Mesodermal cell (in vitro differentiated cells): ENCODE measurements around the gene PIWIL4.
"Not testable (repeated sequence)": the region's sequence is repeated elsewhere in the genome, so short reads cannot be mapped to it uniquely, and the experiment has no call there.

Experiments
- H3K27ac ChIP-seq: 2 replicates; pipeline ENCODE4 v1.7.0; 2013; ENCODE audit warnings: mild to moderate bottlenecking, low read depth, low read length, moderate library complexity; ENCODE audit not compliant: severe bottlenecking
- H3K36me3 ChIP-seq: 2 replicates; pipeline ENCODE4 v1.7.1; 2013; ENCODE audit warnings: mild to moderate bottlenecking, low read length, moderate library complexity; ENCODE audit not compliant: control insufficient read depth, insufficient read depth
- H3K4me1 ChIP-seq: one replicate; pipeline ENCODE4 v1.7.1; 2013; ENCODE audit warnings: mild to moderate bottlenecking, low read length; ENCODE audit not compliant: insufficient read depth, control insufficient read depth, poor library complexity, severe bottlenecking
- H3K4me3 ChIP-seq: 2 replicates; pipeline ENCODE4 v1.7.0; 2013; ENCODE audit warnings: low read length, control low read depth, mild to moderate bottlenecking; ENCODE audit not compliant: insufficient read depth, poor library complexity, severe bottlenecking; ENCODE audit errors: extremely low read depth
- H3K9me3 ChIP-seq: 2 replicates; pipeline ENCODE4 v1.7.1; 2013; ENCODE audit warnings: mild to moderate bottlenecking, low read length, moderate library complexity; ENCODE audit not compliant: control insufficient read depth
- WGBS, 2 experiments: methylation state at CpG; one replicate each; pipeline ENCODE4 v1.1.5; 2013; ENCODE audit warnings: missing lambda C conversion rate in 2 of 2; ENCODE audit not compliant: insufficient coverage in 2 of 2; 5-methylcytosine and 5-hydroxymethylcytosine counted together

PIWIL4 gene

GRCh38 chr11:94602430-94603372 is 35.5 kb downstream of the PIWIL4 start:
- no peak overlapping the region for H3K27ac ChIP-seq
- H3K36me3 ChIP-seq, result no peaks in the 10 kb centered on the region
- no peaks in the 10 kb centered on the region for H3K9me3 ChIP-seq
- no peak overlapping the region for H3K4me3 ChIP-seq
- peaks cover 10% of the 10 kb centered on the region for H3K4me1 ChIP-seq
- 40 to 94% methylated on average over 2 to 3 of the region's 8 CpGs for WGBS, 2 experiments

GRCh38 chr11:94603587-94603986 is 36.4 kb downstream of the PIWIL4 start:
- H3K27ac ChIP-seq, result no peak overlapping the region
- peaks cover 10% of the 10 kb centered on the region for H3K4me1 ChIP-seq
- H3K36me3 ChIP-seq, result no peaks in the 10 kb centered on the region
- H3K9me3 ChIP-seq, result no peaks in the 10 kb centered on the region
- WGBS, 2 experiments, result no CpG with 5 or more reads among the region's 1 CpG
- H3K4me3 ChIP-seq, result no peak overlapping the region

GRCh38 chr11:94604482-94604881 is 37.3 kb downstream of the PIWIL4 start:
- H3K27ac ChIP-seq, result no peak overlapping the region
- H3K4me1 ChIP-seq, result peaks cover 10% of the 10 kb centered on the region
- WGBS, 2 experiments, result 73 to 82% methylated on average over 2 to 3 of the region's 3 CpGs
- H3K9me3 ChIP-seq, result no peaks in the 10 kb centered on the region
- no peak overlapping the region for H3K4me3 ChIP-seq
- H3K36me3 ChIP-seq, result no peaks in the 10 kb centered on the region

GRCh38 chr11:94613120-94613519 is 46.0 kb downstream of the PIWIL4 start:
- no peaks in the 10 kb centered on the region for H3K36me3 ChIP-seq
- H3K4me1 ChIP-seq, result no peaks in the 10 kb centered on the region
- 83 to 92% methylated on average over 1 of the region's 1 CpG for WGBS, 2 experiments
- H3K27ac ChIP-seq, result no peak overlapping the region
- H3K4me3 ChIP-seq, result no peak overlapping the region
- peaks cover 5% of the 10 kb centered on the region for H3K9me3 ChIP-seq

- H3K4me3 ChIP-seq, result no peak overlapping the region
- 60 to 70% methylated on average over 1 to 3 of the region's 6 CpGs for WGBS, 2 experiments
These were observed 56.1 kb downstream of the PIWIL4 start for GRCh38 chr11:94623120-94623735.

GRCh38 chr11:94625422-94625821 is 58.3 kb downstream of the PIWIL4 start:
- H3K9me3 ChIP-seq, result peaks cover 18% of the 10 kb centered on the region
- WGBS, 2 experiments, result 85 to 92% methylated on average over 2 of the region's 3 CpGs
- H3K4me1 ChIP-seq, H3K36me3 ChIP-seq, H3K27ac ChIP-seq, H3K4me3 ChIP-seq: not testable (repeated sequence)

More at GRCh38 chr11:94623120-94623735, 56.1 kb downstream of the PIWIL4 start:
- H3K36me3 ChIP-seq, result no peaks in the 10 kb centered on the region
- no peaks in the 10 kb centered on the region for H3K4me1 ChIP-seq
- peaks cover 14% of the 10 kb centered on the region for H3K9me3 ChIP-seq
- H3K27ac ChIP-seq, result no peak overlapping the region

- not testable (repeated sequence) for H3K36me3 ChIP-seq, H3K4me3 ChIP-seq, H3K4me1 ChIP-seq, H3K27ac ChIP-seq
- 87 to 100% methylated on average over 1 to 2 of the region's 3 CpGs for WGBS, 2 experiments
- H3K9me3 ChIP-seq, result peaks cover 18% of the 10 kb centered on the region
These were observed 59.9 kb downstream of the PIWIL4 start for GRCh38 chr11:94627003-94627560.

GRCh38 chr11:94629741-94630140 is 62.6 kb downstream of the PIWIL4 start:
- WGBS, 2 experiments, result 100% methylated on average over 1 of the region's 1 CpG; no CpG with 5 or more reads in 1 of the 2 experiments
- Histone ChIP-seq H3K4me1 (no peaks in the 10 kb centered on the region), H3K36me3 (no peaks in the 10 kb centered on the region), H3K4me3 (no peak overlapping the region), H3K9me3 (peaks cover 18% of the 10 kb centered on the region), H3K27ac (no peak overlapping the region)

- no peaks in the 10 kb centered on the region for H3K36me3 ChIP-seq
- no peak overlapping the region for H3K27ac ChIP-seq
- WGBS, 2 experiments, result 92 to 100% methylated on average over 2 of the region's 3 CpGs
- H3K9me3 ChIP-seq, result peaks cover 18% of the 10 kb centered on the region
- no peaks in the 10 kb centered on the region for H3K4me1 ChIP-seq
- no peak overlapping the region for H3K4me3 ChIP-seq
These were observed 63.1 kb downstream of the PIWIL4 start for GRCh38 chr11:94630221-94630620.

- Histone ChIP-seq H3K9me3 (peaks cover 7% of the 10 kb centered on the region), H3K36me3 (no peaks in the 10 kb centered on the region), H3K4me3 (no peak overlapping the region), H3K27ac (no peak overlapping the region), H3K4me1 (peaks cover 5% of the 10 kb centered on the region)
- 100% methylated on average over 1 of the region's 2 CpGs; no CpG with 5 or more reads in 1 of the 2 experiments for WGBS, 2 experiments
These were observed 65.2 kb downstream of the PIWIL4 start for GRCh38 chr11:94632356-94632755.
